ENCODE measurements around the gene GPR158.

GPR158 gene

DNA sequence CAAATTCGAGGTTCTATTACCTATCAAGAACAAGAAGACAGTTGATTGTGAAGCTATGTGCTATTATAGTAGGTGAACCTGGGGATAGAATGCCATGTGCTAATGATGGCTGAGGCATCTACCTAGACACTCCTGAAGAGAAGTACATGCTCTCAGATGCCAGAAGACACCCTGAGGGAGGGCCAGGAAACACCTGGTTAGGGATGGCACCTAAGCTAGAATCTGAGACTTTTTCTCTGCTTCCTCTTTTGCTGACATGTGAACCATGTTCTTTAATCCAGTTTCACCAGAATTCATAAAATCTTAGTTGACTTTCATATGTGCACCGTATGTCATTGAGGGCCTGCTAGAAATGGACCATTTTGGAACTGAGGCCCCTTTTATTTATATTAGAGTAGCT is 242.8 kb downstream of the GPR158 start:
- no peak for DNase-seq

DNA sequence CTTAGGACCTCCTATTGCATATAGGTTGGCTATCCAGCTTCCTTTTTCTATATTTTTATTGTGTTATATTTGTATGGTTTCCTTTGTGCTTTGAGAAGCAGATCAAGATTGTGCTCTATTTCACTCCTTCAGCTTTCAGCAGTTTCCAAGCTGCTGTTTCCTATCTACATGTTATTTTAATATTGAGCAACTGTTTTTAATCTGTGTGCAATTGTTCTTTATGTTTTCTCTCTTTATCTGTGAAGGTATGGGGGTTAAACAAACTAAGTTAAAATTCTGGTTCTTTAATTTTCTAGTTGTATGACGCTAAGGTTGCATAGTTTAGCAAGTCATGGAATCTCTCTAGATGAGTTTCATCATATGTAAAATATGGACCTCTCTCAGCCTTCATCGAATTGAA is 251.0 kb downstream of the GPR158 start:
- DNase-seq = no peak

DNA sequence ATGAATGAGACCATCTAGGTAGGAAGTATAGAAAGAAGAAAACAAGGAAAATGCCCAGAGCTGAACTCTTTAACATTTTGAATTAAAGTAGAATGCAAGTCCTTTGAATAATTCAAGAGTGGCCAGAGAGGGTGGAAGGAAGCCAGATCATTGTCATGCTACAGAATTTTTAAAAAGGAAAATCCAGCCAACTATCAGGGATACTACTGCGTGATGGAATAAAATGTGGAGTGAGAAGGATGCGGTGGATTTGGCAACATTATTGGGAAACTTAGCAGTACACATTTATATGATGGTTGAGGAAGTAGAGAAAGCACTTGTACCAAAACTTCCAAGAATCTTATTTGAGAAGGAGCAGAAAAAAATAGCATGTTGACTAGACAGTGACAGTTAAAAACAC is 261.6 kb downstream of the GPR158 start:
- no peak for DNase-seq

DNA sequence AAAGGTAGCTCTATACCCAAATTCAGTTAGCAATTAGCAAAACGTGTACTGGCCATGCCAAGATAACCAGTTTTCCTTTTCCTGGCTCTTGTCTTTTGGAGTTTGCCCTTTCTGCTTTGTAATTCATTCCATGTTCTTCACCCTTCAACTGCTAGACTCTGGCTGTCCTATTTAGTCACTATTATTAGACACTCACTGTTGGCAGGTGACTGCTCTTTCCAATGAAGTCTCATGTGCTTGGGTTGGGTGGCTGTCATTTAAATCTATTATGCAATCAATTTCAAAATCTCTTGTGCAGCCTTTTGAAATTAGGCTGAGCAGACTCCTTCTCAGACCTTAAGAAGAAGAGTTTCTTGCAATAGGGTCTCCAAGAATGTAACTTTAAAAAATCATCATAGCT is 266.5 kb downstream of the GPR158 start:
- no peak for DNase-seq

DNA sequence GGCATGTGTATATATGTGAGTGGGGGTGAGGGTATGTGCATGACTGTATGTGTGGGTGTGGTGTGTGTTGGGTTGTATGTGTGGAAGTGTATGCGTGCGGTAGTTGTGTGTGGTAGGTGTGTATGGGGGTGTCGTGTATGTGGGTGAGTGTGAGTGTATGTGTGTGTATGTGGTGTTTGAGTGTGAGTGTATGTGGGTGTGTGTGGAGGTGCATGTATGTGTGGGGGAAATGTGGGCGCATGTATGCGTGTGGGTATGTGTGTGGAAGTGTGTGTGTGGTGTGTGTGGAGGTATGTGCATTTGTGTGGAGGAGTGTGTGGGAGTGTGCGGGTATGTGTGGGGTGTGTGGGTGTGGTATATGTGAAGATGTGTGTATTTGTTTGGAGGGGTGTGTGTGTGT is 269.5 kb downstream of the GPR158 start:
- no peak for DNase-seq

GRCh38 chr10:25451401-25451800 is 276.6 kb downstream of the GPR158 start:
- no peak for DNase-seq

DNA sequence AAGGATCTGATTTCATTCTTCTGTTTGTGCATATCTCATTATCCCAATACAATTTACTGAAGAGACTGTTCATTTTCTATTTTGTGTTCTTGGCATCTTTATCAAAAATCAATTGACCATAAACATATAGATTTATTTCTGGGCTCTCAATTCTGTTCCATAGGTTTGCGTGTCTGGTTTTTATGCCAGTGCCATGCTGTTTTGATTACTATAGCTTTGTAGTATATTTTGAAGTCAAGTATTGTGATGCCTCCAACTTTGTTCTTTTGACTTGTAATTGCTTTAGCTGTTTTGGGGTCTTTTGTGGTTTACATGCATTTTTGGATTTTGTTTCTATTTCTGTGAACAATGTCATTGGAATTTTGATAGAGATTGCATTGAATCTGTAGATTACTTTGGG is 278.8 kb downstream of the GPR158 start:
- DNase-seq = no peak

DNA sequence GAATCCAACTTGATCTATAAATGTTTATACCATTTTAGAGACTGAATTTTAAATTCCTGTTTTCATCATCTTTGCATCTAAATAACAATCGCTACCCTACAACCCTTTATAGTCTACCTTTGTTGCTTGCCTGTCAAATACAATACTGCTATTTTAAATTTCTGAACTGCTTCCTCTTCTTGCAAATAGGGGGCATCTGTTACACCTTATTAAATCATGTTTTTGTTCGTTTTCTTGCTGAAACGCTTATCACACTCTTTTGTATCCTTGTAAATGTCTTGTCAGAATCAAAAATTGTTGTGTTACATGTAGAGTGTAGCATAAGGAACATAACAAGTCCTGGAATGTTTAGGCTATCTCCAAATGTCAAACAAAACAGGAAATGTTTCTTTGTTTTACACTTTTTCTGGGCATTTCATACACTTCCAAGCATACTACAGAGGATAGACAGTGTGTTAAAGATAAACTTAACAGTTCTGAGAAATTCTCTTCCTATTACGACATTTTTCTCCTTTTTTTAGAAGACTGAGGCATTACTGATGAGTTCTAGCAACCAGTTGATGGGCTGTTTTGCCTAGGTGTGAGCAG is 281.3 kb downstream of the GPR158 start:
- DNase-seq = no peak

- DNase-seq = no peak
These were observed 282.8 kb downstream of the GPR158 start for GRCh38 chr10:25457552-25457951.

GRCh38 chr10:25465582-25466372 is 291.0 kb downstream of the GPR158 start:
- no peak for DNase-seq

GRCh38 chr10:25467881-25468280 is 293.1 kb downstream of the GPR158 start:
- no peak for DNase-seq

DNA sequence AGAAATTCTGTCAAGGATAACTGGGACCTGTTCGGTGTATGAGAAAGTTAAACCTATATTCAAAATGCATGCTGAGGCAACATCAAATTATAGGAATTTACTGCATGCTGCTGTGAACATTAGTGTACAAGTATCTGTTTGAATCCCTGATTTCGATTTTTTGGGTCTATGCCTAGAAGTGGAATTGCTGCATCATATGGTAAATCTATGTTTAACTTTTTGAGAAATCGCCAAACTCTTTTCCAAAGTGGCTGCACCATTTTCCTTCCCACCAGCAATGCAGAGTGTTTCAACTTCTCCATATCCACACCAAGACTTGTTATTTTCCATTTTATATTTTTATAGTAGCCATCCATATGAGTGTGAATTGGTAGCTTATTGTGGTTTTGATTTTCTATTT is 306.7 kb downstream of the GPR158 start:
- DNase-seq = no peak

- no peak for DNase-seq
These were observed 309.2 kb downstream of the GPR158 start for GRCh38 chr10:25483999-25484398.

- DNase-seq = no peak
These were observed 312.5 kb downstream of the GPR158 start for GRCh38 chr10:25487266-25487665.

DNA sequence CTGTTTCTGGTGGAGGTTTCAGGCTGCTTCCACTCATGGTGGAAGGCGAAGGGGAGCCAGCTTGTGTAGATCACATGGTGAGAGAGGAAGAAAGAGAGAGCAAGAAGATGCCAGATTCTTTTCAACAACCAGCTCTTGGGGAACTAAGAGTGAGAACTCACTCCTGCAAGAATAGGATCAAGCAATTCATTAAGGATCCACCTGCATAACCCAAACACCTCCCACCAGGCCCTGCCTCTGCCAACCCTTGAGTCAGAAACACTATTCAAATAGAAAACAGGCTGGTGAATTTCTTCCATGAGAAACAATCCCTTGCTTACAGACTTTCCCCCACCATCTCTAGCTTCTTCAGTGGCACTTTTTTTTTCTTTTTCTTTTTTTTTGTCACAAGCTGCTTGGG is 317.2 kb downstream of the GPR158 start:
- no peak for DNase-seq

DNA sequence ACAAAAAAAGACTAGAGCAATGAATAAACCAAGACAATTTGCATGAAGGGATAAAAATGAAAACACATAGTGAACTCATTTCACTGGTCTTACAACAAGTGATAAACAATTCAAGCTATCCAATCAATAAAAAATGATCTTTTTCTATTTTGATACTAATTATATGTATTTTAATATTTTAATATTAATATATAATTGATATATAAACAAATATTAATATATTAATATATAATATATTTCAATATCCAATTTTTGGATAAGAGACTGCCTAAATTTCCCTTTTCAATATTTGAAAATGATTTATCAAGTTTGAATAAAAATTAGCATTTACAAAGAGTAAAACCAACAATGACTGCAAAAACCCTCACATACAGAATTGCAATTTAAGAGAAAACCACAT is 317.9 kb downstream of the GPR158 start:
- no peak for DNase-seq

DNA sequence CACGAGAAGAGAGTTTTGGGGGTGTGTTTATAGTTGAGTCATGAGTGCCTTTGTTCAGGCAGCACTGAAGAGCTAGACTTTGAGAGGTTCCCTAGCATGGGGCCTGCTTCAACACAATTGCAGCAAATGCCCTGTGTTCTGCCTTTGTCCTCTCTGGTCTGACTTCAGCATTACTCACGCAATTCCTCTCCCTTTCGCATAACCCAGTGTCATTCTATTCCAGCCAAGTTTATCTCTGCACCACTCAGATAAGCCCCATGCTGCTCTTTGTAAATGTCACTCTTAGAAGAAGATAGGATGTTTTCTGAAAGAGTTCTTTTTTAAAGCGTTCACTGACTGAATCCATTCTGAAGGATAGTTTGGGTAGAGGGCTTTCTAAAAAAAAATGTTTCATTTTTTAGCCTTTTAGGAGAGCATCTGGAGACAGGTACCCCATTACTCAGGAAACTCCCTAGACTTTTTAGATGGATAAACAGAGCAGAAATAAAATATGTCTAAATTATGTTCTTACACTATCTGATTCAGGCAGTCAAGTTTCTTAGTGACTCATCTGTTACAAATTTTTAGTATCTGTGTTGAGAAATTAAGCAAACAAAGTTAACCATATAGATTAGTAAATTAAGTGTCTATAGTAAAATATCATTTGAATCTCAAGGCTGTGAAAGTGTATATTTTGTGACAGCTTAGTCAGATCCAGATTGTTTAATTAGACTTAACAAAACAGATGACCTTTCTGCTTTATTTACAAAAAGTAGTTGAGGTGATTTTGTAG is 318.5 kb downstream of the GPR158 start:
- DNase-seq = no peak

GRCh38 chr10:25497246-25497645 is 322.4 kb downstream of the GPR158 start:
- DNase-seq = no peak

GRCh38 chr10:25498645-25499044 is 323.8 kb downstream of the GPR158 start:
- no peak for DNase-seq

- DNase-seq = no peak
These were observed 327.1 kb downstream of the GPR158 start for GRCh38 chr10:25501912-25502311.

DNA sequence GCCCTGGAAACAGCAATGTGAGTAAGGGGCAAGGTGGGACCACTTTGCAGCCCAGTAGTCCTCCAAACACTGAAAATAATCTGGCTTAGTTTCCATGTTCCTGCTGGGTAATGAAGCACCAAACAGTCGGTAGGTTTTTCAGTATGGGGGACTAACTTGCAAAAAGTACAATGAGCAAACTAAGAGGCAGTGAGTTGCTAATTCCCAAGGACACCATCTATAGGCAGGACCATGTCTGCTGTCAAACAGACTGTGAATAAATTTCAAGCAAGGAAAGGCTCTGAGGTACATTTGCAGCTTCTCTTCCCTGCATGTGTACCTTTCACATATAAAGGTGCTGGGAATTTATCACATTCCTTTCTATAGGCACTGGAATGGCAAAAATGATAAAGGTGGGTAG is 327.7 kb downstream of the GPR158 start:
- no peak for DNase-seq

GRCh38 chr10:25504306-25504705 is 329.5 kb downstream of the GPR158 start:
- no peak for DNase-seq

GRCh38 chr10:25504838-25505237 is 330.0 kb downstream of the GPR158 start:
- no peak for DNase-seq

DNA sequence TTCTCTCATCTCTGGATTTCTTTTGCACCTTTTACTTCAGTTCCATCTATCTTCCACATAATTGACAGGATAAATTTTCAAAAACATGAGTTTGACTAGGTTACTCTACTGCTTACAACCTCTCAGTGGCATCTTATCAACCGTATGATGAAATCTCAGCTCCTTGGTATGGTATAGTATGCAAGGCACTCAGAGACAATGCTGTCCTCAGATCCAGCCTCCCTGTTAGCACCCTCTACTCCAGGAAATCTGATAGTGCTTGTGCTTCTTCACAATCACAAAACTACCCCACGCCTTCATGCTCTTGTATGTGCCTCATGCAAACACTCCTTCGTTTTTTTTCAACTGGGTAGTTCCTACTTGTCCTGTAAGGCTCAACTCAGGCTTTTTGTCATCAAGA is 330.7 kb downstream of the GPR158 start:
- DNase-seq = no peak

All from NCI-H524 (cell line).